MM.1S (cell line): ENCODE data around the gene RBFOX1.

Source experiments
- DNase-seq: peaks from one replicate; pipeline ENCODE4 v3.0.0-alpha.2; 2015
- H2AFZ ChIP-seq: fragments of 300-600 bp; sonication (generic); 2 replicates; pipeline ENCODE4 v1.6.0; 2016; ENCODE audit warnings: antibody characterized with exemption, low read length
- H3F3A ChIP-seq: fragments of 300-600 bp; sonication (generic); 2 replicates; pipeline ENCODE4 v1.6.1; 2016; ENCODE audit warnings: mild to moderate bottlenecking, antibody characterized with exemption, low read length, moderate library complexity, mixed read lengths; ENCODE audit not compliant: insufficient read depth
- H3K27ac ChIP-seq: fragments of 300-600 bp; sonication (generic); 2 replicates; pipeline ENCODE4 v1.5.1; 2016; ENCODE audit warnings: mild to moderate bottlenecking, low read length
- H3K27me3 ChIP-seq: fragments of 300-600 bp; sonication (generic); replicated peaks from 2 replicates; pipeline ENCODE4 v1.6.0; 2016; ENCODE audit warnings: low read length; ENCODE audit not compliant: insufficient read depth
- H3K36me3 ChIP-seq: fragments of 300-600 bp; sonication (generic); replicated peaks from 2 replicates; pipeline ENCODE4 v1.6.1; 2016; ENCODE audit warnings: mild to moderate bottlenecking, low read length, mixed read lengths; ENCODE audit not compliant: insufficient read depth
- H3K4me1 ChIP-seq: fragments of 300-600 bp; sonication (generic); 2 replicates; pipeline ENCODE4 v1.6.1; 2016; ENCODE audit warnings: low read length, mixed read lengths
- H3K4me2 ChIP-seq: fragments of 300-600 bp; sonication (generic); 2 replicates; pipeline ENCODE4 v1.6.0; 2016; ENCODE audit warnings: low read depth, low read length
- H3K4me3 ChIP-seq: fragments of 300-600 bp; sonication (generic); 2 replicates; pipeline ENCODE4 v1.5.1; 2016; ENCODE audit warnings: low read length, mixed read lengths
- H3K79me2 ChIP-seq: fragments of 300-600 bp; sonication (generic); 2 replicates; pipeline ENCODE4 v1.6.1; 2016; ENCODE audit warnings: mixed run types, low read length, mixed read lengths
- H3K9ac ChIP-seq: fragments of 300-600 bp; sonication (generic); 2 replicates; pipeline ENCODE4 v1.6.1; 2016; ENCODE audit warnings: low read length, mixed read lengths
- H3K9me2 ChIP-seq: fragments of 300-600 bp; sonication (generic); replicated peaks from 2 replicates; pipeline ENCODE4 v1.6.1; 2016; ENCODE audit warnings: mild to moderate bottlenecking, low read length, mixed read lengths; ENCODE audit not compliant: insufficient read depth
- H3K9me3 ChIP-seq: fragments of 300-600 bp; sonication (generic); replicated peaks from 2 replicates; pipeline ENCODE4 v1.6.1; 2016; ENCODE audit warnings: mild to moderate bottlenecking, low read length, mixed read lengths; ENCODE audit not compliant: insufficient read depth
- H4K20me1 ChIP-seq: fragments of 300-600 bp; sonication (generic); 2 replicates; pipeline ENCODE4 v1.6.1; 2016; ENCODE audit warnings: mild to moderate bottlenecking, low read length, moderate library complexity, mixed read lengths; ENCODE audit not compliant: insufficient read depth
- EZH2 ChIP-seq: fragments of 300-600 bp; sonication (generic); optimal IDR thresholded peaks from 2 replicates; pipeline ENCODE3; 2017; ENCODE audit warnings: low read depth, mild to moderate bottlenecking, antibody characterized with exemption, low read length, mixed read lengths
- EZH2phosphoT487 ChIP-seq: fragments of 300-600 bp; sonication (generic); IDR thresholded peaks from 2 replicates; pipeline ENCODE4 v1.6.1; 2018; ENCODE audit warnings: antibody characterized with exemption, low read length
- TF ChIP-seq, protein P1 (sequence below): fragments of 300-600 bp; sonication (generic); IDR thresholded peaks from 2 replicates; pipeline ENCODE4 v1.5.1; 2016; ENCODE audit warnings: antibody characterized with exemption, low read length, mixed read lengths

Gene RBFOX1

GRCh38 chr16:7363422-7364417 lies 31.1 kb downstream of the RBFOX1 start:
- Histone ChIP-seq H2AFZ (no peak overlapping the region), H3K9me2 (no peaks in the 10 kb centered on the region), H3K4me1 (no peaks in the 10 kb centered on the region), H3K79me2 (no peaks in the 10 kb centered on the region), H3F3A (no peaks in the 10 kb centered on the region), H3K9ac (no peak overlapping the region), H3K9me3 (no peaks in the 10 kb centered on the region), H3K4me2 (no peak overlapping the region), H3K27me3 (no peaks in the 10 kb centered on the region), H3K36me3 (no peaks in the 10 kb centered on the region), H4K20me1 (no peaks in the 10 kb centered on the region), H3K4me3 (no peak overlapping the region), H3K27ac (no peak overlapping the region)
- DNase-seq = no peak
- TF ChIP-seq, protein P1, sequence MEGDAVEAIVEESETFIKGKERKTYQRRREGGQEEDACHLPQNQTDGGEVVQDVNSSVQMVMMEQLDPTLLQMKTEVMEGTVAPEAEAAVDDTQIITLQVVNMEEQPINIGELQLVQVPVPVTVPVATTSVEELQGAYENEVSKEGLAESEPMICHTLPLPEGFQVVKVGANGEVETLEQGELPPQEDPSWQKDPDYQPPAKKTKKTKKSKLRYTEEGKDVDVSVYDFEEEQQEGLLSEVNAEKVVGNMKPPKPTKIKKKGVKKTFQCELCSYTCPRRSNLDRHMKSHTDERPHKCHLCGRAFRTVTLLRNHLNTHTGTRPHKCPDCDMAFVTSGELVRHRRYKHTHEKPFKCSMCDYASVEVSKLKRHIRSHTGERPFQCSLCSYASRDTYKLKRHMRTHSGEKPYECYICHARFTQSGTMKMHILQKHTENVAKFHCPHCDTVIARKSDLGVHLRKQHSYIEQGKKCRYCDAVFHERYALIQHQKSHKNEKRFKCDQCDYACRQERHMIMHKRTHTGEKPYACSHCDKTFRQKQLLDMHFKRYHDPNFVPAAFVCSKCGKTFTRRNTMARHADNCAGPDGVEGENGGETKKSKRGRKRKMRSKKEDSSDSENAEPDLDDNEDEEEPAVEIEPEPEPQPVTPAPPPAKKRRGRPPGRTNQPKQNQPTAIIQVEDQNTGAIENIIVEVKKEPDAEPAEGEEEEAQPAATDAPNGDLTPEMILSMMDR = no peak
- TF ChIP-seq EZH2 = no peak
- TF ChIP-seq EZH2phosphoT487 = no peak

DNA sequence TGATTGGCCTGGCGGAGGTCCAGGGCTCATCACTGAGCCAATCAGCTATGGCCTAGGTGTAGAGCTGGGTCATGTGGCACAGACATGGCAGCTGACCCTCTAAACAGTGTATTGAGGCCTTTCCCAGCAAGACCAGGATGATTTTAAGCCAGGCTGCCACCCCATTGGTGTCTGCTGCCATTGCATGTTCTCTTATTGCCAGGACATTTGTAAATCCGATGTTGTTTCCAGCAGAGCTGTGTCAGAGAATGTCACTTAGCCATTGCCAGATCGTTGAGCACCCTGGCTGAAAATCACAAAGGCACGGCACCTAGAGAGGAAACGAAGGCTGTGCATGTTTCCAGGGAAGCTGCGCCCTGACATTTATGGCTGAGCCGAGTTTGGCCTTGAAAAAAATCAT lies 33.4 kb downstream of the RBFOX1 start:
- Histone ChIP-seq H3K9me3 (no peaks in the 10 kb centered on the region), H3K9me2 (no peaks in the 10 kb centered on the region), H3K9ac (no peak overlapping the region), H3K4me1 (no peaks in the 10 kb centered on the region), H4K20me1 (no peaks in the 10 kb centered on the region), H3K79me2 (no peaks in the 10 kb centered on the region), H3K27me3 (no peaks in the 10 kb centered on the region), H3K27ac (no peak overlapping the region), H3K4me2 (no peak overlapping the region), H3K4me3 (no peak overlapping the region), H3K36me3 (no peaks in the 10 kb centered on the region), H3F3A (no peaks in the 10 kb centered on the region), H2AFZ (no peak overlapping the region)
- no peak for DNase-seq
- TF ChIP-seq, protein P1 = no peak
- TF ChIP-seq EZH2phosphoT487 = no peak

GRCh38 chr16:7366993-7367880 lies 34.6 kb downstream of the RBFOX1 start:
- no peak overlapping the region for H3K4me3 ChIP-seq
- H4K20me1 ChIP-seq = no peaks in the 10 kb centered on the region
- no peaks in the 10 kb centered on the region for H3K4me1 ChIP-seq
- H3K9me3 ChIP-seq = no peaks in the 10 kb centered on the region
- no peaks in the 10 kb centered on the region for H3K79me2 ChIP-seq
- no peaks in the 10 kb centered on the region for H3K36me3 ChIP-seq
- H3K9ac ChIP-seq = no peak overlapping the region
- TF ChIP-seq EZH2phosphoT487 (no peak), EZH2 (no peak)
- TF ChIP-seq, protein P1 = no peak
- no peak overlapping the region for H2AFZ ChIP-seq
- no peak overlapping the region for H3K4me2 ChIP-seq
- no peaks in the 10 kb centered on the region for H3F3A ChIP-seq
- H3K27ac ChIP-seq = no peak overlapping the region
- H3K9me2 ChIP-seq = no peaks in the 10 kb centered on the region
- DNase-seq = no peak
- no peaks in the 10 kb centered on the region for H3K27me3 ChIP-seq
